ENCODE results near the gene MYDGF.

MYDGF gene

GRCh38 chr19:4622695-4623421 is 47.3 kb downstream of the MYDGF start:
- Histone ChIP-seq H3K9ac (ENCODE audit: low read length) (no peak overlapping the region), H3F3A (ENCODE audit: insufficient read depth, low read length) (no peaks in the 10 kb centered on the region), H3K27me3 (ENCODE audit: insufficient read depth, low read length) (peaks cover 9% of the 10 kb centered on the region; the same call in 1 of the 2 replicates), H2AFZ (ENCODE audit: low read length) (no peak overlapping the region), H3K79me2 (ENCODE audit: insufficient read depth, low read length) (no peaks in the 10 kb centered on the region), H3K4me2 (ENCODE audit: low read length) (no peak overlapping the region), H3K9me2 (ENCODE audit: low read depth, low read length) (no peaks in the 10 kb centered on the region), H3K9me3 (ENCODE audit: low read length) (no peaks in the 10 kb centered on the region), H3K4me1 (ENCODE audit: insufficient read depth, low read length, severe bottlenecking) (no peaks in the 10 kb centered on the region), H3K4me3 (ENCODE audit: low read depth, low read length, poor library complexity, severe bottlenecking) (no peak overlapping the region), H3K27ac (ENCODE audit: low read depth, low read length, poor library complexity, severe bottlenecking) (no peak overlapping the region), H4K20me1 (ENCODE audit: insufficient read depth, low read length) (no peaks in the 10 kb centered on the region), H3K36me3 (ENCODE audit: insufficient read depth, low read length) (no peaks in the 10 kb centered on the region)
- TF ChIP-seq CTCF (IDR thresholded peaks at IDR 0.05; ENCODE audit: low read length): no peak
- TF ChIP-seq EZH2 (IDR thresholded peaks at IDR 0.05; ENCODE audit: borderline replicate concordance, low read length): no peak

GRCh38 chr19:4620675-4621074 is 49.5 kb downstream of the MYDGF start:
- TF ChIP-seq CTCF (IDR thresholded peaks at IDR 0.05; ENCODE audit: low read length): no peak
- TF ChIP-seq EZH2 (IDR thresholded peaks at IDR 0.05; ENCODE audit: borderline replicate concordance, low read length): no peak
- Histone ChIP-seq H3K4me1 (ENCODE audit: insufficient read depth, low read length, severe bottlenecking) (no peaks in the 10 kb centered on the region), H3K27me3 (ENCODE audit: insufficient read depth, low read length) (peaks cover 7% of the 10 kb centered on the region; the same call in 1 of the 2 replicates), H3K9me3 (ENCODE audit: low read length) (no peaks in the 10 kb centered on the region), H3F3A (ENCODE audit: insufficient read depth, low read length) (no peaks in the 10 kb centered on the region), H2AFZ (ENCODE audit: low read length) (no peak overlapping the region), H3K27ac (ENCODE audit: low read depth, low read length, poor library complexity, severe bottlenecking) (no peak overlapping the region), H3K9me2 (ENCODE audit: low read depth, low read length) (no peaks in the 10 kb centered on the region), H3K4me3 (ENCODE audit: low read depth, low read length, poor library complexity, severe bottlenecking) (no peak overlapping the region), H3K36me3 (ENCODE audit: insufficient read depth, low read length) (no peaks in the 10 kb centered on the region), H4K20me1 (ENCODE audit: insufficient read depth, low read length) (no peaks in the 10 kb centered on the region), H3K79me2 (ENCODE audit: insufficient read depth, low read length) (no peaks in the 10 kb centered on the region), H3K9ac (ENCODE audit: low read length) (no peak overlapping the region), H3K4me2 (ENCODE audit: low read length) (no peak overlapping the region)

- Histone ChIP-seq H3K27ac (ENCODE audit: low read depth, low read length, poor library complexity, severe bottlenecking) (no peak overlapping the region), H3F3A (ENCODE audit: insufficient read depth, low read length) (no peaks in the 10 kb centered on the region), H3K4me1 (ENCODE audit: insufficient read depth, low read length, severe bottlenecking) (no peaks in the 10 kb centered on the region), H3K27me3 (ENCODE audit: insufficient read depth, low read length) (peaks cover 7% of the 10 kb centered on the region; the same call in 1 of the 2 replicates), H3K36me3 (ENCODE audit: insufficient read depth, low read length) (no peaks in the 10 kb centered on the region), H3K79me2 (ENCODE audit: insufficient read depth, low read length) (no peaks in the 10 kb centered on the region), H3K9me3 (ENCODE audit: low read length) (no peaks in the 10 kb centered on the region), H2AFZ (ENCODE audit: low read length) (no peak overlapping the region), H3K9me2 (ENCODE audit: low read depth, low read length) (no peaks in the 10 kb centered on the region), H4K20me1 (ENCODE audit: insufficient read depth, low read length) (no peaks in the 10 kb centered on the region), H3K4me3 (ENCODE audit: low read depth, low read length, poor library complexity, severe bottlenecking) (no peak overlapping the region), H3K4me2 (ENCODE audit: low read length) (no peak overlapping the region), H3K9ac (ENCODE audit: low read length) (no peak overlapping the region)
- no peak; the same call in 1 of the 2 replicates for TF ChIP-seq CTCF (IDR thresholded peaks at IDR 0.05; ENCODE audit: low read length)
- no peak for TF ChIP-seq EZH2 (IDR thresholded peaks at IDR 0.05; ENCODE audit: borderline replicate concordance, low read length)
Measured at GRCh38 chr19:4619668-4620294, 50.4 kb downstream of the MYDGF start.

Measured in OCI-LY1 (cell line).